Right lobe of liver (tissue), 4 donors: Measurements from ENCODE around the gene ADAMTS20.

Experiments used
- POLR2A ChIP-seq: fragments of 450-650 bp; IDR thresholded peaks from one replicate; pipeline ENCODE4 v1.6.1; 2017; ENCODE audit warnings: antibody characterized with exemption, mild to moderate bottlenecking
- TF ChIP-seq, protein P1 (sequence below), 4 donors: fragments of 200-600 bp in 3 of 4; fragments of 450-650 bp in 1 of 4; IDR thresholded peaks; one replicate each; pipeline versions ENCODE4 v1.5.1 to v1.8.0; 2016 to 2022; ENCODE audit warnings: antibody characterized with exemption in 4 of 4, mild to moderate bottlenecking in 2 of 4
- donor health status: DM: no; HTN: no; CAD: no.
- donor health status: DM: no; HTN: no; CAD: no.
- donor health status: DM: no; HTN: yes; CAD: no.

DNA sequence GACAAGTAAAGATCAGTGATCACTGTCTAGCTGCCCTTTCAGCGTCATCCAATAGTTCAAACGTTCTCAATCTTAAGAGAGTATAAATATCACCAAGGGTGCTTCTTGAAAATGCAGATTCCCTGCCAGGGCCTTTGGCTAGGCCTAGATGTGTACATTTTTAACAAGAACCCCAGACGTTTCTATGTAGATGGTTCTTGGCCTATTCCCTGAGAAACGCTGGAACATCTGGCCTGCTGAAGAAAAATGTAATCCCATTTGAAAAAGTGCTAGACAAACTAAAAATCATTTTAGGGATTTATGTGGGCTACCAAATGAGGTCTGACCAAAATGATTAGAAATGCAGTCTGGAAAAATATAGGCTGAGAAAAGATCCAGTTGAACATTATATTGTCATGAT lies 231.7 kb downstream of the ADAMTS20 start:
- TF ChIP-seq, protein P1, sequence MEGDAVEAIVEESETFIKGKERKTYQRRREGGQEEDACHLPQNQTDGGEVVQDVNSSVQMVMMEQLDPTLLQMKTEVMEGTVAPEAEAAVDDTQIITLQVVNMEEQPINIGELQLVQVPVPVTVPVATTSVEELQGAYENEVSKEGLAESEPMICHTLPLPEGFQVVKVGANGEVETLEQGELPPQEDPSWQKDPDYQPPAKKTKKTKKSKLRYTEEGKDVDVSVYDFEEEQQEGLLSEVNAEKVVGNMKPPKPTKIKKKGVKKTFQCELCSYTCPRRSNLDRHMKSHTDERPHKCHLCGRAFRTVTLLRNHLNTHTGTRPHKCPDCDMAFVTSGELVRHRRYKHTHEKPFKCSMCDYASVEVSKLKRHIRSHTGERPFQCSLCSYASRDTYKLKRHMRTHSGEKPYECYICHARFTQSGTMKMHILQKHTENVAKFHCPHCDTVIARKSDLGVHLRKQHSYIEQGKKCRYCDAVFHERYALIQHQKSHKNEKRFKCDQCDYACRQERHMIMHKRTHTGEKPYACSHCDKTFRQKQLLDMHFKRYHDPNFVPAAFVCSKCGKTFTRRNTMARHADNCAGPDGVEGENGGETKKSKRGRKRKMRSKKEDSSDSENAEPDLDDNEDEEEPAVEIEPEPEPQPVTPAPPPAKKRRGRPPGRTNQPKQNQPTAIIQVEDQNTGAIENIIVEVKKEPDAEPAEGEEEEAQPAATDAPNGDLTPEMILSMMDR (IDR thresholded peaks at IDR 0.05): no peak
- no peak for TF ChIP-seq POLR2A
